Astrocyte of the cerebellum (primary cell): ENCODE data around the gene GPR35.

Experiments
- DNase-seq: peaks from one replicate; pipeline ENCODE4 v3.0.0-alpha.2; 2011; ENCODE audit warnings: low read depth
- H3K4me3 ChIP-seq: 2 replicates; pipeline ENCODE4 v1.5.1; 2011; ENCODE audit warnings: mild to moderate bottlenecking, low read depth, low read length, moderate library complexity
- CTCF ChIP-seq: IDR thresholded peaks from 2 replicates; pipeline ENCODE4 v1.5.1; 2012; ENCODE audit warnings: low read length, low read depth, moderate library complexity, mild to moderate bottlenecking; ENCODE audit errors: missing control alignments
- in situ Hi-C: cut with HindIII; loops from 2 replicates; pipeline ENCODE4 v1.10.0; 2017; ENCODE audit warnings: low sequenced_read_pairs

Gene GPR35

GRCh38 chr2:240629619-240629967 lies 4.3 kb downstream of the GPR35 start:
- DNase-seq = no peak
- no peak for TF ChIP-seq CTCF
- in situ Hi-C loops = no loop called here
- H3K4me3 ChIP-seq = no peak overlapping the region

GRCh38 chr2:240629968-240630770 lies 4.9 kb downstream of the GPR35 start:
- DNase-seq = no peak
- in situ Hi-C loops = no loop called here
- no peak overlapping the region for H3K4me3 ChIP-seq
- no peak for TF ChIP-seq CTCF

GRCh38 chr2:240630771-240631547 lies 5.7 kb downstream of the GPR35 start:
- no peak for TF ChIP-seq CTCF
- H3K4me3 ChIP-seq = no peak overlapping the region
- no peak for DNase-seq
- in situ Hi-C loops = no loop called here

GRCh38 chr2:240631548-240632305 lies 6.4 kb downstream of the GPR35 start:
- DNase-seq = no peak
- H3K4me3 ChIP-seq = no peak overlapping the region
- in situ Hi-C loops = no loop called here
- no peak for TF ChIP-seq CTCF

GRCh38 chr2:240632306-240632721 lies 7.0 kb downstream of the GPR35 start:
- no peak for TF ChIP-seq CTCF
- in situ Hi-C loops = no loop called here
- H3K4me3 ChIP-seq = no peak overlapping the region
- no peak for DNase-seq
